Measurements from ENCODE around the gene CHML.

GRCh38 chr1:241636291-241636690, 3.9 kb downstream of the CHML start:
- TF ChIP-seq CTCF (IDR thresholded peaks at IDR 0.05; ENCODE audit: poor library complexity) (no peak), EZH2 (IDR thresholded peaks at IDR 0.05; ENCODE audit: borderline replicate concordance) (no peak), EZH2phosphoT487 (IDR thresholded peaks at IDR 0.05; ENCODE audit: low read depth, severe bottlenecking, unreplicated experiment) (no peak)

All from hepatocyte (in vitro differentiated cells).